GM23248 (cell line): ENCODE data around the gene ABCC3. TPM values are rescaled to one million over a fixed set of nuclear protein-coding genes. Genes with fewer than 3 reads are reported as not detected.
"Not testable (repeated sequence)": the region's sequence is repeated elsewhere in the genome, so short reads cannot be mapped to it uniquely, and the experiment has no call there.

ENCODE experiments used
- DNase-seq: peaks from one replicate; pipeline ENCODE4 v3.0.0-alpha.2; 2015
- H2AFZ ChIP-seq: fragments of 200-600 bp; sonication (generic); 2 replicates; pipeline ENCODE4 v1.6.1; 2016; ENCODE audit warnings: antibody characterized with exemption
- H3F3A ChIP-seq: fragments of 200-600 bp; sonication (generic); 2 replicates; pipeline ENCODE4 v1.6.1; 2016; ENCODE audit warnings: mild to moderate bottlenecking, antibody characterized with exemption, mixed run types; ENCODE audit not compliant: insufficient read depth
- H3K27ac ChIP-seq: fragments of 200-600 bp; sonication (generic); 2 replicates; pipeline ENCODE4 v1.5.1; 2016; ENCODE audit warnings: mild to moderate bottlenecking
- H3K27me3 ChIP-seq: fragments of 200-600 bp; sonication (generic); replicated peaks from 2 replicates; pipeline ENCODE4 v1.6.1; 2016; ENCODE audit warnings: mild to moderate bottlenecking; ENCODE audit not compliant: insufficient read depth
- H3K36me3 ChIP-seq: fragments of 200-600 bp; sonication (generic); 2 replicates; pipeline ENCODE4 v1.6.1; 2016; ENCODE audit warnings: low read depth, mild to moderate bottlenecking
- H3K4me1 ChIP-seq: fragments of 200-600 bp; sonication (generic); 2 replicates; pipeline ENCODE4 v1.6.1; 2016; ENCODE audit warnings: mild to moderate bottlenecking; ENCODE audit not compliant: insufficient read depth
- H3K4me2 ChIP-seq: fragments of 200-600 bp; sonication (generic); one replicate; pipeline ENCODE4 v1.6.1; 2016; ENCODE audit warnings: mild to moderate bottlenecking; ENCODE audit not compliant: unreplicated experiment
- H3K4me3 ChIP-seq: fragments of 200-600 bp; sonication (generic); 2 replicates; pipeline ENCODE4 v1.5.1; 2016; ENCODE audit warnings: mild to moderate bottlenecking
- H3K79me2 ChIP-seq: fragments of 200-600 bp; sonication (generic); 2 replicates; pipeline ENCODE4 v1.6.1; 2016; ENCODE audit warnings: mild to moderate bottlenecking; ENCODE audit not compliant: insufficient read depth
- H3K9ac ChIP-seq: fragments of 200-600 bp; sonication (generic); 2 replicates; pipeline ENCODE4 v1.6.1; 2016; ENCODE audit warnings: mild to moderate bottlenecking
- H3K9me2 ChIP-seq: fragments of 200-600 bp; sonication (generic); 2 replicates; pipeline ENCODE4 v1.6.1; 2016; ENCODE audit warnings: mixed run types, mild to moderate bottlenecking, moderate library complexity; ENCODE audit not compliant: insufficient read depth
- H3K9me3 ChIP-seq: fragments of 200-600 bp; sonication (generic); one replicate; pipeline ENCODE4 v1.6.1; 2017; ENCODE audit warnings: low read depth
- H4K20me1 ChIP-seq: fragments of 200-600 bp; sonication (generic); 2 replicates; pipeline ENCODE4 v1.6.0; 2016; ENCODE audit not compliant: insufficient read depth
- EZH2 ChIP-seq: fragments of 200-600 bp; sonication (generic); IDR thresholded peaks from 2 replicates; pipeline ENCODE4 v1.6.1; 2018; ENCODE audit warnings: antibody characterized with exemption, mild to moderate bottlenecking; ENCODE audit not compliant: insufficient read depth, poor library complexity, severe bottlenecking
- EZH2phosphoT487 ChIP-seq: fragments of 200-600 bp; sonication (generic); IDR thresholded peaks from 2 replicates; pipeline ENCODE4 v1.6.1; 2018; ENCODE audit warnings: antibody characterized with exemption, moderate library complexity, mild to moderate bottlenecking, low read depth; ENCODE audit not compliant: insufficient read depth
- WGBS, 2 experiments: methylation state at CpG; one replicate each; pipeline ENCODE4 v1.1.6; 2015 to 2017; ENCODE audit warnings: low lambda C conversion rate in 2 of 2, low coverage in 1 of 2; ENCODE audit errors: missing lambda C conversion rate in 2 of 2; 5-methylcytosine and 5-hydroxymethylcytosine counted together
- in situ Hi-C: fragments of 300-500 bp; cut with MboI; formaldehyde crosslinking; loops from 2 replicates; pipeline ENCODE4 v1.15.0; 2020
- polyA plus RNA-seq: library from polyadenylated mRNA; unstranded; fragments of >200 nt; fragmentation: Nextera tagmentation; extraction: Ambion mirVana; gene quantifications from 2 replicates; pipeline ENCODE4 v1.2.1, GENCODE V29; 2016
- total RNA-seq: library from RNA; depleted of rRNA; stranded (reverse); fragments of >200 nt; shearing (Covaris generic); gene quantifications from 2 replicates; pipeline ENCODE4 v1.2.3, GENCODE V29; 2014

ABCC3 gene
- total and polyA plus RNA-seq, 2 experiments from 2014 or later, result 32.0 to 38.5 TPM

DNA sequence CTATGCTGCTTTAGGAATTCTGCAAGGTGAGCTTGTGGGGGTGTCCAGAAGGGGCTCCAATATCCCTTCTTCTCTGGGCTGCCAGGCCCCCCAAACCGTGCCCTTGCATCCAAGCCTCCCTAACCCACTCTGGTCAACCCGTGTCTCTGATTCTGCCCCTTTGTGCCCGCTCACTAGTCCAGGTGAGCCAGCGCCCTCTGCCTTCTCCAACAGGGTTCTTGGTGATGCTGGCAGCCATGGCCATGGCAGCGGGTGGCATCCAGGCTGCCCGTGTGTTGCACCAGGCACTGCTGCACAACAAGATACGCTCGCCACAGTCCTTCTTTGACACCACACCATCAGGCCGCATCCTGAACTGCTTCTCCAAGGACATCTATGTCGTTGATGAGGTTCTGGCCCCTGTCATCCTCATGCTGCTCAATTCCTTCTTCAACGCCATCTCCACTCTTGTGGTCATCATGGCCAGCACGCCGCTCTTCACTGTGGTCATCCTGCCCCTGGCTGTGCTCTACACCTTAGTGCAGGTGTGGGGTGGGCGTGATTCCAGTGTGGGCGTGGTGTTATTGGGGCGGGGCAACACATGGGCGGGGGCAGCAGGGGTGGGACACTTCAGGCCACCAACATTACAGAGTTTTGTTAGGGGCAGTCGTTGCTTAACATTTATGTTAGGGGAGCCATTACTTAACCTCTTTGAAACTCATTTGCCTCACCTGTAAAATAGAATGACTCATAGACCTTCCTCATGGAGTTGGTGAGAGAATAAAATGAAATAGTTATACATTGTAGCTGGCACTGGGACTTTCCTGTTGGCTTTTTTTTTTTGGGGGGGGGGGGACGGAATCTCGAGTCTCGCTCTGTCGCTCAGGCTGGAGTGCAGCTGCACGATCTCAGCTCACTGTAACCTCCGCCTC, 41.6 kb downstream of the ABCC3 start:
- Histone ChIP-seq H4K20me1 (no peaks in the 10 kb centered on the region), H3K9me3 (no peaks in the 10 kb centered on the region), H3K9ac (no peak overlapping the region), H3K4me2 (no peak overlapping the region), H2AFZ (no peak overlapping the region), H3K79me2 (no peaks in the 10 kb centered on the region), H3K4me3 (no peak overlapping the region), H3K9me2 (no peaks in the 10 kb centered on the region), H3K4me1 (peaks cover 7% of the 10 kb centered on the region), H3F3A (peaks cover 2% of the 10 kb centered on the region; the same call in 1 of the 2 replicates), H3K36me3 (no peaks in the 10 kb centered on the region), H3K27me3 (no peaks in the 10 kb centered on the region), H3K27ac (no peak overlapping the region)
- no peak for TF ChIP-seq EZH2
- TF ChIP-seq EZH2phosphoT487, result no peak
- WGBS, 2 experiments, result 85 to 89% methylated on average over 24 of the region's 24 CpGs
- in situ Hi-C loops, result no loop called here
- DNase-seq, result no peak

DNA sequence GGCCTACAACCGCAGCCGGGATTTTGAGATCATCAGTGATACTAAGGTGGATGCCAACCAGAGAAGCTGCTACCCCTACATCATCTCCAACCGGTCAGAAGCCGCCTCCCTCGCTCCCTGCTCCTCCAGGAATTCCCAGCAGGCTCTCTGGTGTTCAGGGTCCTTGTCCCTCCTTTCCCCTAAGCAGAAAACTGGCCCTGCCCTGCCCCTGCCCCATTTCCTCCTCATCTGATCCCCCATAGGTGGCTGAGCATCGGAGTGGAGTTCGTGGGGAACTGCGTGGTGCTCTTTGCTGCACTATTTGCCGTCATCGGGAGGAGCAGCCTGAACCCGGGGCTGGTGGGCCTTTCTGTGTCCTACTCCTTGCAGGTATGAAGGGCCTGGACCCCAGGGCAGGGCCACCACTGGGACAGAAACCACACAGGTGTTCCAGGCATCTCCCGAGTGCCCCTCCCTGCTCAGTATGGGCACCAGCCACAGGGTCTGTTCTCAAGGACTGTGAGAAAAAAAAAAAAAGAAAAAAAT, 43.2 kb downstream of the ABCC3 start:
- H3K9ac ChIP-seq, result no peak overlapping the region
- no peaks in the 10 kb centered on the region for H4K20me1 ChIP-seq
- no peak overlapping the region for H2AFZ ChIP-seq
- H3K4me1 ChIP-seq, result peaks cover 5% of the 10 kb centered on the region; the same call in 1 of the 2 replicates
- in situ Hi-C loops, result no loop called here
- H3F3A ChIP-seq, result no peaks in the 10 kb centered on the region
- H3K27ac ChIP-seq, result no peak overlapping the region
- no peak overlapping the region for H3K4me3 ChIP-seq
- no peaks in the 10 kb centered on the region for H3K9me3 ChIP-seq
- 88 to 92% methylated on average over 11 to 12 of the region's 12 CpGs for WGBS, 2 experiments
- H3K9me2 ChIP-seq, result no peaks in the 10 kb centered on the region
- no peak for TF ChIP-seq EZH2phosphoT487
- no peak for TF ChIP-seq EZH2
- H3K79me2 ChIP-seq, result no peaks in the 10 kb centered on the region
- no peak overlapping the region for H3K4me2 ChIP-seq
- H3K27me3 ChIP-seq, result no peaks in the 10 kb centered on the region
- no peaks in the 10 kb centered on the region for H3K36me3 ChIP-seq
- DNase-seq, result no peak

DNA sequence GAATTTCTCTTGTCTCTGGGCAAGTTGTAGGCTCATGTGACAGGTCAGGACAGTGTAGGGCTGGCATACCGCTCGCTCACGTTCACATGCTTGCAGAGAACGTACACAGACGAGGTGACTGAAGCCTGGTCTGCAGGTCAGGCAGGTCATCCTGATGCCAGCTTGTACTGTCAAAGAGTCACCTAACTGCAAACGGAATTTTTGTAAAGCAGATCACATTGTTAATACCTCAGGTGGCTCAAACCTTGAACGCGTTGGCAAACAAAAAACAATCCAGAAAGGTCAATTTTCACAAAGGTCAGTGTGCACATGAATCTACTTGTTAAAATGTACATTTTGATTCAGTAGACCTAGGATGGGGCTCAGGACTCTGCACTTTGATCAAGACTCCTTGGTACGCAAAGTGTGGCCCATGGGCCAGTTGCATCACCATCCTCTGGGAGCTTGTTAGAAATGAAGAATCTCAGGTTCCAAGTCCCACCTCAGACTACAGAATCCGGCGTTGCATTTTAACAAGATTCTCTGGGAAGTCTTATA, 44.4 kb downstream of the ABCC3 start:
- DNase-seq, result no peak
- Histone ChIP-seq H3K4me3 (no peak overlapping the region), H3K9ac (no peak overlapping the region), H4K20me1 (no peaks in the 10 kb centered on the region), H3K4me2 (no peak overlapping the region), H3K27me3 (no peaks in the 10 kb centered on the region), H3F3A (no peaks in the 10 kb centered on the region), H3K79me2 (no peaks in the 10 kb centered on the region), H3K9me3 (no peaks in the 10 kb centered on the region), H2AFZ (no peak overlapping the region), H3K4me1 (peaks cover 5% of the 10 kb centered on the region; the same call in 1 of the 2 replicates), H3K36me3 (no peaks in the 10 kb centered on the region), H3K9me2 (no peaks in the 10 kb centered on the region), H3K27ac (no peak overlapping the region)
- WGBS, 2 experiments, result 90 to 92% methylated on average over 11 of the region's 11 CpGs
- TF ChIP-seq EZH2phosphoT487 (no peak), EZH2 (no peak)
- in situ Hi-C loops, result no loop called here

DNA sequence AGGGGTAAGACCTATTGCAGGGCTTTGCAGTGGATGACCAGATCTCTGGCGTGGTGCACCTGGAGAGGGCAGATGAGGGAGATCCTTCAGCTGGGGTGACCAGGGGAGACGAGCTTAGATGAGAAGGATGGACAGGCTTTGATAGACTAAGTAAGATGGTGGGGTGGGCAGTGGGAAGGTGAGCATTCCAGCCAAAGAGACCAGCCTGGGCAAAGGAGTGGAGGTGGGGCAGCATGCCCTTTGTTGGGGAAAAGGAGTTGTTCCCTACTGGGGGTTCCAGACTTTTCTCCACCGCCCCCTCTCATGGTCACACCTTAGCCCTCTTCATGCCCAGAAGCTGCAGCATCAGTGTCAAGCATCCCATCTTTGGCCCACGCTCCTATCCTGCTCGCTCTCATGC, 45.4 kb downstream of the ABCC3 start:
- Histone ChIP-seq H3K9me2 (no peaks in the 10 kb centered on the region), H3K79me2 (no peaks in the 10 kb centered on the region), H4K20me1 (no peaks in the 10 kb centered on the region), H3K4me2 (no peak overlapping the region), H3K36me3 (no peaks in the 10 kb centered on the region), H3K27ac (no peak overlapping the region), H3F3A (no peaks in the 10 kb centered on the region), H3K9me3 (no peaks in the 10 kb centered on the region), H2AFZ (no peak overlapping the region), H3K27me3 (no peaks in the 10 kb centered on the region), H3K4me1 (peaks cover 5% of the 10 kb centered on the region; the same call in 1 of the 2 replicates), H3K4me3 (no peak overlapping the region), H3K9ac (no peak overlapping the region)
- no peak for TF ChIP-seq EZH2phosphoT487
- no peak for TF ChIP-seq EZH2
- WGBS, 2 experiments, result 95 to 98% methylated on average over 5 of the region's 5 CpGs
- no peak for DNase-seq
- in situ Hi-C loops, result no loop called here

GRCh38 chr17:50680543-50681262, 46.0 kb downstream of the ABCC3 start:
- 67 to 68% methylated on average over 12 of the region's 12 CpGs for WGBS, 2 experiments

More at GRCh38 chr17:50680543-50681262, 46.0 kb downstream of the ABCC3 start:
- H3K4me1 ChIP-seq, H3K27me3 ChIP-seq, H3K9me2 ChIP-seq, H3K9ac ChIP-seq, H3K79me2 ChIP-seq, in situ Hi-C loops, DNase-seq, H3K9me3 ChIP-seq, H3K27ac ChIP-seq, H3K36me3 ChIP-seq, H4K20me1 ChIP-seq, H3F3A ChIP-seq, H3K4me3 ChIP-seq: not testable (repeated sequence)
- Histone ChIP-seq H3K4me2 (peak overlapping the region; percentile 40), H2AFZ (peak overlapping the region; percentile 81)
